HEK293 (cell line): ENCODE measurements around the gene HERC4.

Source experiments
- CTCF ChIA-PET: fragments of 350-600 bp; formaldehyde crosslinking; extraction: SDS; loops from one replicate; lab custom pipeline; 2021; ENCODE audit warnings: antibody characterized with exemption; lab: Yijun Ruan, JAX
- POLR2A ChIA-PET: fragments of 300-600 bp; formaldehyde crosslinking; extraction: SDS; loops from one replicate; lab custom pipeline; 2020; ENCODE audit warnings: antibody characterized with exemption, inconsistent platforms; lab: Yijun Ruan, JAX
- H3K27ac ChIP-seq: fragments of 200-500 bp; sonication (Bioruptor generic); 2 replicates; pipeline ENCODE4 v1.5.1; 2014; ENCODE audit warnings: low read depth, low read length, control low read depth, inconsistent platforms; ENCODE audit errors: extremely low read depth
- H3K36me3 ChIP-seq, 2 experiments: fragments of 200-500 bp in 1 of 2; sonication (Bioruptor generic) in 1 of 2; 1 replicate in 1 of 2; 2 replicates in 1 of 2; pipeline ENCODE4 v1.5.1; 2014 to 2017; ENCODE audit warnings: inconsistent platforms in 2 of 2, low read length in 2 of 2; ENCODE audit not compliant: control insufficient read depth in 2 of 2, insufficient read depth in 1 of 2
- H3K4me1 ChIP-seq: fragments of 200-500 bp; sonication (Bioruptor generic); 2 replicates; pipeline ENCODE4 v1.5.1; 2014; ENCODE audit warnings: mild to moderate bottlenecking, low read length, inconsistent platforms; ENCODE audit not compliant: control insufficient read depth, insufficient read depth
- H3K4me3 ChIP-seq: 2 replicates; pipeline ENCODE4 v1.5.1; 2011; ENCODE audit warnings: low read depth, mild to moderate bottlenecking, control low read depth, low read length, moderate library complexity
- H3K9me3 ChIP-seq: fragments of 200-500 bp; sonication (Bioruptor generic); 2 replicates; pipeline ENCODE4 v1.5.1; 2014; ENCODE audit warnings: low read depth, low read length, inconsistent platforms; ENCODE audit not compliant: control insufficient read depth, insufficient read depth
- GLI2 ChIP-seq: fragments of 450-650 bp; formaldehyde crosslinking; IDR thresholded peaks from 2 replicates; pipeline ENCODE4; 2017; ENCODE audit warnings: missing biosample characterization, missing genetic modification characterization, low read depth, borderline replicate concordance
- OSR2 ChIP-seq: fragments of 450-650 bp; formaldehyde crosslinking; IDR thresholded peaks from 2 replicates; pipeline ENCODE4 v1.5.1; 2016; ENCODE audit warnings: missing biosample characterization, missing genetic modification characterization
- WT1 ChIP-seq: fragments of 450-650 bp; formaldehyde crosslinking; IDR thresholded peaks from 2 replicates; pipeline ENCODE4 v1.5.1; 2016; ENCODE audit warnings: missing biosample characterization, missing genetic modification characterization
- ZNF140 ChIP-seq: fragments of 450-650 bp; formaldehyde crosslinking; IDR thresholded peaks from 2 replicates; pipeline ENCODE4 v1.5.1; 2016; ENCODE audit warnings: missing biosample characterization, missing genetic modification characterization
- ZNF292 ChIP-seq: fragments of 450-650 bp; formaldehyde crosslinking; IDR thresholded peaks from 2 replicates; pipeline ENCODE4 v1.5.1; 2016; ENCODE audit warnings: low read depth, missing biosample characterization, missing genetic modification characterization, borderline replicate concordance
- ZNF37A ChIP-seq: fragments of 450-650 bp; IDR thresholded peaks from 2 replicates; pipeline ENCODE4 v1.5.1; 2018; ENCODE audit warnings: missing biosample characterization, missing genetic modification characterization
- ZNF433 ChIP-seq: fragments of 450-650 bp; formaldehyde crosslinking; IDR thresholded peaks from 2 replicates; pipeline ENCODE4 v1.5.1; 2016; ENCODE audit warnings: missing biosample characterization, missing genetic modification characterization, low read depth
- ZNF560 ChIP-seq: fragments of 450-650 bp; formaldehyde crosslinking; IDR thresholded peaks from 2 replicates; pipeline ENCODE4 v1.5.1; 2017; ENCODE audit warnings: missing biosample characterization, missing genetic modification characterization, borderline replicate concordance
- ZNF791 ChIP-seq: fragments of 450-650 bp; formaldehyde crosslinking; IDR thresholded peaks from 2 replicates; pipeline ENCODE4 v1.5.1; 2016; ENCODE audit warnings: missing biosample characterization, missing genetic modification characterization
- ZNF837 ChIP-seq: fragments of 450-650 bp; formaldehyde crosslinking; IDR thresholded peaks from 2 replicates; pipeline ENCODE4 v1.5.1; 2016; ENCODE audit warnings: missing biosample characterization, missing genetic modification characterization
- TF ChIP-seq, protein P1 (sequence below): fragments of 450-650 bp; IDR thresholded peaks from 2 replicates; pipeline ENCODE4 v1.5.1; 2018; ENCODE audit warnings: missing biosample characterization, missing genetic modification characterization
- TF ChIP-seq, protein P2 (sequence below): fragments of 450-650 bp; formaldehyde crosslinking; IDR thresholded peaks from 2 replicates; pipeline ENCODE4 v1.5.1; 2016; ENCODE audit warnings: missing biosample characterization, missing genetic modification characterization
- TF ChIP-seq, protein P3 (sequence below): fragments of 450-650 bp; formaldehyde crosslinking; IDR thresholded peaks from 2 replicates; pipeline ENCODE4 v1.5.1; 2016; ENCODE audit warnings: missing biosample characterization, missing genetic modification characterization
- TF ChIP-seq, protein P4 (sequence below): fragments of 450-650 bp; formaldehyde crosslinking; IDR thresholded peaks from 2 replicates; pipeline ENCODE4 v1.5.1; 2016; ENCODE audit warnings: missing biosample characterization, missing genetic modification characterization

The HERC4 gene

DNA sequence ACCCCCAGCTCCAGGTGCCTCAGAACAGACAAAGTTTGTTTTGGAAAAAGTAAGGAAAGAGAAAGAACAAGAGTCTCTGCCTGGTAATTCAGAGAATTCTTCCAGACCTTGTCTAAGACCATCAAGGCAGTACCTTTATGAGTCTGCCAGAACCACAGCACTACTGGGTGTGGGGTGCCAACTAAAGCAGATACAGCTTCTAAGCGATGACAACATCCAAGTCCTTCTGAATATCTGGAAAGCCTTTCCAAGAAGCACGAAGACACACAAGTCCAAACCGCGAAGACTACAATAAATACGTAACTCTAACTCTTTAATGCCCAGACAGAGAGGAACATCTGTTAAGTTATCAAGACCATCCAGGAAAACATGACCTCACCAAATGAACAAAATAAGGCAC, 96.3 kb downstream of the HERC4 start:
- Histone ChIP-seq H3K9me3 (no peaks in the 10 kb centered on the region), H3K4me1 (no peaks in the 10 kb centered on the region), H3K27ac (no peak overlapping the region), H3K4me3 (no peak overlapping the region), H3K36me3 (peaks cover 7 to 21% of the 10 kb centered on the region in 2 experiments; a peak in 2 of 3 replicates)
- no peak for TF ChIP-seq ZNF560
- TF ChIP-seq, protein P1, sequence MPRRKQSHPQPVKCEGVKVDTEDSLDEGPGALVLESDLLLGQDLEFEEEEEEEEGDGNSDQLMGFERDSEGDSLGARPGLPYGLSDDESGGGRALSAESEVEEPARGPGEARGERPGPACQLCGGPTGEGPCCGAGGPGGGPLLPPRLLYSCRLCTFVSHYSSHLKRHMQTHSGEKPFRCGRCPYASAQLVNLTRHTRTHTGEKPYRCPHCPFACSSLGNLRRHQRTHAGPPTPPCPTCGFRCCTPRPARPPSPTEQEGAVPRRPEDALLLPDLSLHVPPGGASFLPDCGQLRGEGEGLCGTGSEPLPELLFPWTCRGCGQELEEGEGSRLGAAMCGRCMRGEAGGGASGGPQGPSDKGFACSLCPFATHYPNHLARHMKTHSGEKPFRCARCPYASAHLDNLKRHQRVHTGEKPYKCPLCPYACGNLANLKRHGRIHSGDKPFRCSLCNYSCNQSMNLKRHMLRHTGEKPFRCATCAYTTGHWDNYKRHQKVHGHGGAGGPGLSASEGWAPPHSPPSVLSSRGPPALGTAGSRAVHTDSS (tag by site-specific recombination) = no peak
- TF ChIP-seq ZNF433 (tag by site-specific recombination) = no peak
- TF ChIP-seq ZNF37A (tag by site-specific recombination) = no peak
- TF ChIP-seq, protein P2, sequence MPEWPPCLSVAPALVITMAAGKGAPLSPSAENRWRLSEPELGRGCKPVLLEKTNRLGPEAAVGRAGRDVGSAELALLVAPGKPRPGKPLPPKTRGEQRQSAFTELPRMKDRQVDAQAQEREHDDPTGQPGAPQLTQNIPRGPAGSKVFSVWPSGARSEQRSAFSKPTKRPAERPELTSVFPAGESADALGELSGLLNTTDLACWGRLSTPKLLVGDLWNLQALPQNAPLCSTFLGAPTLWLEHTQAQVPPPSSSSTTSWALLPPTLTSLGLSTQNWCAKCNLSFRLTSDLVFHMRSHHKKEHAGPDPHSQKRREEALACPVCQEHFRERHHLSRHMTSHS (tag by site-specific recombination) = no peak
- no peak for TF ChIP-seq OSR2 (tag by site-specific recombination)
- no peak for TF ChIP-seq ZNF292 (tag by site-specific recombination)
- CTCF ChIA-PET = interaction anchor here (0.6 kb wide), 1 partner anchor 229 kb away, joined by 3 read pairs; no protein-coding TSS in a partner anchor
- POLR2A ChIA-PET = no interaction called here

DNA sequence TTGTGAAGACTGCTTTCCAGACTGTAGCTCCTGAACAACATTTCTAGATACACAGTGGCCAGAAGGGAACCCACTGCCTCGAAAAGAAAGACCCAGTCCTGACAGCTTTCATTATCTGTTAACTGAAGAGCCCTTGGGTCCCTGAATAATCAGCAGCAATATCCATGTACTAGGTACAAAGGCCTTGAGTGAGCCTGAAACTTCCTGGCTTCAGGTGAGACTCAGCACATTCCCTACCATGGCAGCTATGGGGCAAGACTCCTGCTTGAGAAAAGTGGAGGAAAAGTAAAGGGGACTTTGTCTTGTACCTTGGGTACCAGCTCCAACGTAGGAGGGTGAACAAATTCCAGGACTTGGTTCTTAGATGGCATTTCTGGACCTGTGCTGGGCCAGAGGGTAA, 97.8 kb downstream of the HERC4 start:
- Histone ChIP-seq H3K9me3 (no peaks in the 10 kb centered on the region), H3K4me1 (no peaks in the 10 kb centered on the region), H3K27ac (no peak overlapping the region), H3K36me3 (peaks cover 7 to 26% of the 10 kb centered on the region in 2 experiments; a peak in 2 of 3 replicates), H3K4me3 (no peak overlapping the region)
- ChIA-PET POLR2A (no interaction called here), CTCF (no interaction called here)
- TF ChIP-seq, protein P3, sequence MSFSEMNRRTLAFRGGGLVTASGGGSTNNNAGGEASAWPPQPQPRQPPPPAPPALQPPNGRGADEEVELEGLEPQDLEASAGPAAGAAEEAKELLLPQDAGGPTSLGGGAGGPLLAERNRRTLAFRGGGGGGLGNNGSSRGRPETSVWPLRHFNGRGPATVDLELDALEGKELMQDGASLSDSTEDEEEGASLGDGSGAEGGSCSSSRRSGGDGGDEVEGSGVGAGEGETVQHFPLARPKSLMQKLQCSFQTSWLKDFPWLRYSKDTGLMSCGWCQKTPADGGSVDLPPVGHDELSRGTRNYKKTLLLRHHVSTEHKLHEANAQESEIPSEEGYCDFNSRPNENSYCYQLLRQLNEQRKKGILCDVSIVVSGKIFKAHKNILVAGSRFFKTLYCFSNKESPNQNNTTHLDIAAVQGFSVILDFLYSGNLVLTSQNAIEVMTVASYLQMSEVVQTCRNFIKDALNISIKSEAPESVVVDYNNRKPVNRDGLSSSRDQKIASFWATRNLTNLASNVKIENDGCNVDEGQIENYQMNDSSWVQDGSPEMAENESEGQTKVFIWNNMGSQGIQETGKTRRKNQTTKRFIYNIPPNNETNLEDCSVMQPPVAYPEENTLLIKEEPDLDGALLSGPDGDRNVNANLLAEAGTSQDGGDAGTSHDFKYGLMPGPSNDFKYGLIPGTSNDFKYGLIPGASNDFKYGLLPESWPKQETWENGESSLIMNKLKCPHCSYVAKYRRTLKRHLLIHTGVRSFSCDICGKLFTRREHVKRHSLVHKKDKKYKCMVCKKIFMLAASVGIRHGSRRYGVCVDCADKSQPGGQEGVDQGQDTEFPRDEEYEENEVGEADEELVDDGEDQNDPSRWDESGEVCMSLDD = no peak
- TF ChIP-seq, protein P4, sequence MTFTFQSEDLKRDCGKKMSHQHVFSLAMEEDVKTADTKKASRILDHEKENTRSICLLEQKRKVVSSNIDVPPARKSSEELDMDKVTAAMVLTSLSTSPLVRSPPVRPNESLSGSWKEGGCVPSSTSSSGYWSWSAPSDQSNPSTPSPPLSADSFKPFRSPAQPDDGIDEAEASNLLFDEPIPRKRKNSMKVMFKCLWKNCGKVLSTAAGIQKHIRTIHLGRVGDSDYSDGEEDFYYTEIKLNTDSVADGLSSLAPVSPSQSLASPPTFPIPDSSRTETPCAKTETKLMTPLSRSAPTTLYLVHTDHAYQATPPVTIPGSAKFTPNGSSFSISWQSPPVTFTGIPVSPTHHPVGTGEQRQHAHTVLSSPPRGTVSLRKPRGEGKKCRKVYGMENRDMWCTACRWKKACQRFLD (tag by site-specific recombination) = no peak
- TF ChIP-seq ZNF837 (tag by site-specific recombination) (no peak), WT1 (tag by site-specific recombination) (no peak), GLI2 (tag by site-specific recombination) (no peak), ZNF791 (tag by site-specific recombination) (no peak), ZNF140 (tag by site-specific recombination) (no peak)
